ENCODE data around the gene SHROOM2. TPM values are rescaled to one million over a fixed set of nuclear protein-coding genes. Genes with fewer than 3 reads are reported as not detected.

Gene SHROOM2
- total and polyA plus RNA-seq, 9 donors, result 7.6 to 16.8 (median 11.7) TPM

DNA sequence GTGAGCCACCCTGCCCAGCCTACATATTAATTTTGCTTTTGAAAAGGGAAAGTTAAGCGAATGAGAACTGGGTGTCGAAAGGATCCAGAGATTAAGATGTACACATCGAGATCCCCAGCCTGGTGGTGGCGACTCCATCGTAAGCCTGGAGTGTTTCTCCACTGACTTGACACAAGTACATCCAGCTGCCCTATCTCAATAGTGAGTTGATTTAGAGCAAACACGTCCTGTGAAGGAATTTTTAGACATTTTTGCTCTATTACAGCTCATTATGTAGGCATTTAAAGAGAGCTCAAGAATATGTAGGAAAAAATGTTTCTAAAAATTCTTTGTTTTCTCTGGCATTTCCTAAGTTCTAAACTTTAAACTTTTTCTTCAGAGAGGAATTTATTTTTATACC lies 169.3 kb downstream of the SHROOM2 start:
- Histone ChIP-seq H3K27ac (no peak overlapping the region), H3K9me3 (peaks cover 0 to 5% of the 10 kb centered on the region in 2 donors), H3K27me3 (no peaks in the 10 kb centered on the region), H3K4me1 (ENCODE audit: insufficient read depth) (no peaks in the 10 kb centered on the region), H3K4me3 (no peak overlapping the region), H3K36me3 (no peaks in the 10 kb centered on the region)
- DNase-seq, result no peak
- TF ChIP-seq EP300 (IDR thresholded peaks at IDR 0.05) (no peak), POLR2A (IDR thresholded peaks at IDR 0.05) (no peak), CTCF (IDR thresholded peaks at IDR 0.05) (no peak)
- WGBS, 3 donors, result 57 to 67% (median 64%) methylated on average over 6 of the region's 6 CpGs
- intact Hi-C loops (cut with DNase I), result no loop called here

- no peaks in the 10 kb centered on the region for H3K4me1 ChIP-seq (ENCODE audit: insufficient read depth)
- peaks cover 0 to 3% of the 10 kb centered on the region in 2 donors for H3K9me3 ChIP-seq
- 79 to 89% (median 80%) methylated on average over 9 of the region's 9 CpGs for WGBS, 3 donors
- no peak overlapping the region for H3K27ac ChIP-seq
- no peak overlapping the region for H3K4me3 ChIP-seq
- intact Hi-C loops (cut with DNase I), result no loop called here
- no peak for DNase-seq
- H3K36me3 ChIP-seq, result no peaks in the 10 kb centered on the region
- TF ChIP-seq CTCF (IDR thresholded peaks at IDR 0.05), result no peak
- no peak for TF ChIP-seq POLR2A (IDR thresholded peaks at IDR 0.05)
- no peak for TF ChIP-seq EP300 (IDR thresholded peaks at IDR 0.05)
- H3K27me3 ChIP-seq, result no peaks in the 10 kb centered on the region
These were observed 171.5 kb downstream of the SHROOM2 start for GRCh38 chrX:9957743-9958142.

GRCh38 chrX:9958183-9958582 lies 172.0 kb downstream of the SHROOM2 start:
- Histone ChIP-seq H3K27ac (no peak overlapping the region), H3K36me3 (no peaks in the 10 kb centered on the region), H3K4me3 (no peak overlapping the region), H3K9me3 (no peaks in the 10 kb centered on the region), H3K4me1 (ENCODE audit: insufficient read depth) (no peaks in the 10 kb centered on the region), H3K27me3 (no peaks in the 10 kb centered on the region)
- no peak for DNase-seq
- intact Hi-C loops (cut with DNase I), result no loop called here
- TF ChIP-seq CTCF (IDR thresholded peaks at IDR 0.05) (no peak), EP300 (IDR thresholded peaks at IDR 0.05) (no peak)
- 88 to 91% (median 91%) methylated on average over 5 of the region's 5 CpGs for WGBS, 3 donors

DNA sequence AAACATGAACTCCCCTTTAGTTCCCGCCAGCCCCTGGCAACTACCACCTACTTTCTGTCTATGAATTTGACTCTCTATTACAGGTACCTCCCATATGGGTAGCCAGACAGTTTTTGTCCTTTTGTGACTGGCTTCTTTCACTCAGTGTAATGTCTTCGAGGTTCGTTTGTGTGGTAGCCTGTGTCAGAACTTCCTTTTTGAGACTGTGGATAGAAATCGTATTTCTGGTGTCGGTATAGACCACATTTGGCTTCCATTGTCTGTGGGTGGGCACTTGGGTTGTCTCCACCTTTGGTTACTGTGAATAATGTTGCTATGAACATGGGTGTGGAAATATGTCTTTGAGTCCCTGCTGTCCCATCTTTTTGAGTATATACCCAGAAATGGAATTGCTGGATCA lies 175.5 kb downstream of the SHROOM2 start:
- no peaks in the 10 kb centered on the region for H3K36me3 ChIP-seq
- DNase-seq, result no peak
- TF ChIP-seq POLR2A (IDR thresholded peaks at IDR 0.05) (no peak), EP300 (IDR thresholded peaks at IDR 0.05) (no peak), CTCF (IDR thresholded peaks at IDR 0.05) (no peak)
- no peak overlapping the region for H3K4me3 ChIP-seq
- H3K27ac ChIP-seq, result no peak overlapping the region
- no peaks in the 10 kb centered on the region for H3K27me3 ChIP-seq
- intact Hi-C loops (cut with DNase I), result no loop called here
- no peaks in the 10 kb centered on the region for H3K9me3 ChIP-seq
- no peaks in the 10 kb centered on the region for H3K4me1 ChIP-seq (ENCODE audit: insufficient read depth)
- 84 to 87% (median 86%) methylated on average over 5 of the region's 5 CpGs for WGBS, 3 donors
